H4 (cell line): ENCODE measurements around the gene HDGF. TPM values are rescaled to one million over a fixed set of nuclear protein-coding genes. Genes with fewer than 3 reads are reported as not detected.

Experiments
- DNase-seq: peaks from one replicate; pipeline ENCODE4 v3.0.0-alpha.2; 2015; ENCODE audit warnings: low spot score
- total RNA-seq: library from RNA; depleted of rRNA; stranded (reverse); fragments of >200 nt; shearing (Covaris generic); gene quantifications from 2 replicates; pipeline ENCODE4 v1.2.3, GENCODE V29; 2014; rRNA removed

Gene HDGF
- total RNA-seq, result 168 and 173 TPM in 2 replicates

DNA sequence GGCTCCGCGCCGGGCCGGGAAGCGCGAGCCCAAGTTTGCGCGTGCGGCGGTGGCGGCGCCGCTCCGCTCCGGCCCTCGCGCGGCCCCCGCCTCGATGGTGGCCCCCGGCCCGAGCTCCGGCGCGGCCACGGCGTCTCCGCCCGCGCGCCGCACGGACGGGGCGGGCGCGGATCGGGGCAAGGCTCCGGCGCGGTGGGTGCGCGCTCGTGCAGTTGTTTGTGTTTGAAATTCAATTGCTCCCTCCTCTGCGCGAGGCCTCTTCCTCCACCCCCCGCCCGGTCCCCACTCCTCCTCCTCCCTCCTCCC lies at the start of gene HDGF:
HDGF (minus strand) TSS at position 225 of the 306 bp plus-strand sequence. CDS start 246 bp downstream, outside the sequence.
- DNase-seq, result no peak

DNA sequence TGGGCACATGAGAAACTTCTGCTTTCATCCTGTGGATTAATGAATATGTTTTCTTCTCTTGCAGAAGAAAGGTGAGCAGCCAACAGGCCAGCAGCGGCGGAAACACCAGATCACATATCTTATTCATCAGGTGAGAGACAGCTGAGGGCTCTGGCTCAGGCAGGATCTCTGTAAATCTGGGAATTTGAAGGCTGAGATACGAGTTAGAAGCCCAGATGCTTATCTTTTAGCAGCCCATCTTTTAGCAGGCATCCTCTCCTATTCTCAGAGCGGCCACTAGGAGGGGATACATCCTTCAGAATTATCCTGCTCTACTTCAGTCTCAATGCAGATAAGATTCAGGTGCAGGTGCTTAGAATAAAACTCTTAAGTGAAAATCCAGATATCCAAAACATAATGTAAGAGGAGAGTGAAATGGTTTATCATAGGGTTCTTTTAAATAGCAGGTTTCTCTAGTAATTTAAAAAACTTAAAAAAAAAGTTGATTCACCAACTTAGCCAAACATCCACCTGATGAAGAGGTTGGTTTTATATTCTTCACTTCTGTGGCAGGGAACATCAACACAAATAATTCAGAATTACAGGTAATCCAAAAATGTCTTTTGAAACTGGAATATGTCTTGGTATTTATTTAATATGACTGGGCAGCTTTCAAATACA lies 45.9 kb upstream of the HDGF start:
- DNase-seq, result peak; percentile 48

DNA sequence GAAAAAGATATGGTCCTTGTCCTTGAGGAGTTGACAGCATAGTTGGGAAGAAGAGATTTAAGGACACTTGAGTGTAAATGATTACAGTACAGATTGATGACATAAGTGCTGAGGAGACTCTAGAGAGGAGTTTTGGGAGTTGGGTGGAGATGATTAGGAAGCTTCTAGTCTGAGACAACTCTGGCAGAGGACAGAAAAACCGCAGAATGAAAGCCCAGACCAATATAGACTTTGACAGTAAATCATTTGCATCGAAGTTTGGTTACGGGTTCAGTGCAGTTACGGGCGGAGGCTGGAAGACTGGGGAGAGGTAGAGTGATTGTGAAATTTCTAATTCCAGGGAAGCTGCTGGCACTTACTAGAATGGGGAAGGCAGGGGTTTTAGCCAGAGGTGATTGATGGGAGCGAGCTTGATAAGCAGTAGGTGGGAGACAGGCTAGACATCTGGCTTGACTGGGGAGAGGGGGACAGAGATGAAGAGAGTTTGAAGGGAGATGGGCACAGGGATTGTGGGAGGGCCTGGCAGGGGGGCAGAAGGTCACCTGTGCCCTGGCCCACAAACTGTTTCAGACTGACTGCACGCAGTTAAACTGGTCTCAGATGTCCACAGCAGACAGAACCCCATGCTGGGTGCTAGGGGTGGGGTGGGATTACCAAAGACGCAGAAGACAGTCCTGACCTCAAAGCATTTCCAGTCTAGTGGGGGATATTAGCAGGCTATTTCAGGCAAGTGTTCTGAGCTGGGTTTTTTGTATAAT lies 45.0 kb upstream of the HDGF start:
- no peak for DNase-seq

DNA sequence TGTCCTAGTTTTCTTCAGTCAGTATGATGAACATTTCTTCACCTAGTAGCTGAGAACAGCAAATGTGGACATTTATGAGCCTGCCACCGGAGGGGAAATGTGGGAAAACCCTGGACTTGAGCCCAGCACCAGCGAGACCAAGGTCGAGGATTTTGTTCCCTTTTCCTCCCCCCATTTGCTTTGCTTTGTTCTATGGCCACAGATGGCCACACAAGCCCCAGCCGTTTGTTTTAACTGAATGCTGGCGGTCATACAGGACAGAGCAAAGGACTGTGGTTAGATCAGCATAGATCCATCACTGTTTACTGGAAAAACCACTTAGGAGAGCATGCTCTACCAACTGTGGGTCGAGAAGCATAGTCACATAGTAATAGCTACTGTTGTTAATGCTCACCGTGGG lies 44.3 kb upstream of the HDGF start:
- DNase-seq, result peak; percentile 28

DNA sequence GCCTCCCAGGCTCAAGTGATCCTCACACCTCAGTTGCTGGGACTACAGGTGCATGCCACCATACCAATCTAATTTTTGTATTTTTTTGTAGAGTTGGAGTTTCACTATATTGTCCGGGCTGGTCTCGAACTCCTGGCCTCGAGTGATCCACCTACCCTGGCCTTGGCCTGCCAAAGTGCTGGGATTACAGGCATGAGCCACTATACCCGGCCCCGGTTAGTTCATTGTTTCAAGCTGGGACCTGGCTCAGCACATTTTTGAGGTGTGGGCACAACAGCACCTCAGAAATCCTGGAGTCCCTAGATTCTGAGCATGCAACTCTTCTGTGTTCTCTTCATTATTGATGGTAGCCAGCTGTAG lies 43.9 kb upstream of the HDGF start:
- no peak for DNase-seq

DNA sequence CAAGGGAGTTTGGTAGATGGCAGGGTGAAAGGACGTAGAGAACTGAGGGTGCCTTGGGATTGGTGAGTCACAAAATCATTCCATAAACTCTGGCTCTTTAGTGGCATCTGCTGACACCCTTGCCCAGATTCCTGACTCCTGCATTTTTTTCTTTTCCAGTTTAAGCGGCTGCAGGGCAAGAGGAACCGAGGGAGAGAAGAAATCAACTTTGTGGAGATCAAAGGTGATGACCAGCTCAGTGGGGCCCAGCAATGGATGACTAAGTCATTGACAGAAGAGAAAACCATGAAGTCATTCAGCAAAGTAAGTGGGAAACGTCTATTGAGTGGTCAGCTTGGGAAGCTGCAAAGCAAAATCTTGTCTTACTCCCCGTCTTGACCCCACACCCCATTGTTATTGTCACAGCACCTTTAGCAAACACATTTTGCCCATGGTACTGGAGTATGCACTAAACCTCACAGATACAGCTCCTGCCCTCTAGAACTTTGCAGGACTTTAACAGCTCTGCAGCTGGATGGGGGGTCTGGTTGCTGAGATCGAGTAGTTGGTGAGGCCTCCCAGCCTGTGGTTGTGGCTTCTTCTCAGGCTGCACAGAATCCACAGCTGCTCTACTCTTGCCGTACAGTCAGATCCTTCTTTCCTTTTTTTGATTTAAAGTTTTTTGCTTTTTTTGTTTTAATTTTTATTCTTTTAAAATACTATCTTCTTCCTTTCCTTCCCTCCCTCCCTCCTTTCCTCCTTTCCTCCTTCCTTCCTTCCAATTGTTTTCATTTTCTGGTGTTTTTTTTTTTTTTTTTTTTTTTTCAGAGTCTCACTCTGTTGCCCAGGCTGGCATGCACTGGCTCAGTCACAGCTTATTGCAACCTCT lies 43.3 kb upstream of the HDGF start:
- DNase-seq, result no peak

DNA sequence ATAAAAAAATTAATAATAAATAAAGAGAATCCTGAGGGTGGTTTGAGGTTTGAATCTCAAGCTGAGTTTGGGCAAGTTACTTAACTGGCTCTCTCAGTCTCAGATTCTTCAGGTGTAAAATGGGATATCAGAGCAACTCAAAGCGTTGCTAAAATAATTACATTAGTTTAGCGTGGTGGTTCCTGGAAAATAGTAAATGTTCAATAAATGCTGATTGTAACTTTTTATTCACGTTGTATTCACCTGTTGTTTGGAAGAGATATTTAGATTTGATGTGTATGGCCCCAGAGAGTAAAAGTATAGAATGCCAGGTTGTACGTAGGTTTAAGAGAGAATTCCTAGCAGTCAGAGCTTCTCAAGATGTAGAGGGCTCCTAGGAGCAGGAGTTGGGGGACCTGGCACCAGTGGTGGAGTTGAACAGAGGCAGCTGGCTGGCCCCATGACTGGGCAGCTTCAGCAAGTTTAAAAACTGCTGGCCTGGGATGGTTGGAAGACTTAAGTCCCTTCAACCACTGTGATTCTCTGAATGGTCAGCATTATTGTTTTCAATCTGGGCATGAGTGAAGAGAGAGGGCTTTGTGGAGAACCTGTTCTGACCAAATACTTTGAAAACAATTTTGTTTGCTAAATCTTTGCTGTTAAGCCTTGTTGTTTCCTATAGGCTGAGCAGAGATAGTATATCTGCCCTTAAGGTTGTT lies 38.3 kb upstream of the HDGF start:
- no peak for DNase-seq

DNA sequence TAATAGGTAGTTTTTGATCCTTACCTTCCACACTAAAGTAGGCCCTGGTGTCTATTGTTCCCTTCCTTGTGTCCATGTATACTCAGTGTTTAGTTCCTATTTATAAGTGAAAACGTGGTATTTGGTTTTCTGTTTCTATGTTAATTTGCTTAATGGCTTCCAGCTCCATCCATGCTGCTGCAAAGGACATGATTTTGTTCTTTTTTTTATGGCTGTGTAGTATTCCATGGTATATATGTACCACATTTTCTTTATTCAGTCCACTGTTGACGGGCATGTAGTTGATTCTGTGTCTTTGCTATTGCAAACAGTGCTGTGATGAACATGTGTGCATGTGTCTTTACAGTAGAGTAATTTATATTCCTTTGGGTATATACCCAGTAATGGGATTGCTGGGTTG lies 36.7 kb upstream of the HDGF start:
- no peak for DNase-seq

DNA sequence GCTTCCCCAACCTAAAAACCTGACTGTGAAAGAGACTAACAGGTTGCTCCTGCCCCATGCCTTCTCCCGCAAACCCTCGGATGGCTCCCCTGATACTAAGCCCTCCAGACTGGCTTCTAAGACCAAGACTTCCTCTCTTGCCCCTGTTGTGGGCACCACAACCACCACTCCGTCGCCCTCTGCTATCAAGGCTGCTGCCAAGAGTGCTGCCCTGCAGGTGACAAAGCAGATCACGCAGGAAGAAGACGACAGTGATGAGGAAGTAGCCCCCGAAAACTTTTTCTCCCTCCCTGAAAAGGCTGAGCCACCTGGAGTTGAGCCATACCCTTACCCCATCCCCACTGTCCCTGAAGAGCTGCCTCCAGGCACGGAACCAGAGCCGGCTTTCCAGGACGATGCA lies 35.2 kb upstream of the HDGF start:
- DNase-seq, result no peak

DNA sequence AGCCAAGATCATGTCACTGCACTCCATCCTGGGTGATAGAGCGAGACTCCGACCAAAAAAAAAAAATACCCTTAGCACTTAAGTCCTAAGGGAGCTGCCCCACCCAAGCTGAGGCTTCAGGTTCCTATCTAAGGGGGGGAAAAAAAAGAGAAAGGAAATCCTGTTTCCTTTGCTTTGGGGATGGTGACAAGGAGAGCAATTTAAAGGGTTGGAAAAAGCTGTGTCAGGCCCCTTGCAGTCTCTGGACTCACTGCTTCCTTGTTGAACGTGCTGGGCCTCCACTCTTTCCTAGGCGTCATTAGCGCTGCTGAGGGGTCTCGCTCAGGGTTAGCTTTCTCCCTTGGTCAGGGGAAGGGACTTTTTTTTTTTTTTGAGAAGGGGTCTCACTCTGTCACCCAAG lies 34.0 kb upstream of the HDGF start:
- no peak for DNase-seq

DNA sequence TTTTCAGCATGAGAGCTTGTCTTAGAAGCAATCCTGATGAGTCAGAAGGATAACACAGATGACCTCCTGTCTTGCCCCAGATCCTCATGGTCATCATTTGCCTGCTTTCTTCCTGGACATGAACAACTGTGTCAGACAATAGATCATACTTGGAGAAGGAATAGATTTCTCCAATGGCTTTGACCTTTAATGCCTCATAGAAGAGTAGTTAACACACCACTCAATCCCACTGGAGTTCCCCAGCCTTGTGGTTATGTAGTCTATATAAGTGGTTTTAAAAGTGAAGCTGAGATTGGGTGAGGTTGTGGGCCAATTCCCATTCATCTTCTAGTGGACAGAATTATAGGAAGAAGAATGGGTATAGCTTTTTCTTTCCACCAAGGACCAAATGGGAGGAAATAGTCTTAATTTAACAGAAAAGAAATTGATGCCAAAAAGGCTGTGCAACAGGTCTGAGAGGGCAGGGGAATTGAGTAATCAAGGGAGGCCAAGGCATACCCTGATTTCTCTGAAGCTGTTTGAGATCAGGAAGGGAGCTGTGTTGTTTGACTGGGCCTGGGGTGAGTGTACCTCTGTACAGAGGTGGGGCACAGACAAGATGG lies 30.2 kb upstream of the HDGF start:
- DNase-seq, result no peak

DNA sequence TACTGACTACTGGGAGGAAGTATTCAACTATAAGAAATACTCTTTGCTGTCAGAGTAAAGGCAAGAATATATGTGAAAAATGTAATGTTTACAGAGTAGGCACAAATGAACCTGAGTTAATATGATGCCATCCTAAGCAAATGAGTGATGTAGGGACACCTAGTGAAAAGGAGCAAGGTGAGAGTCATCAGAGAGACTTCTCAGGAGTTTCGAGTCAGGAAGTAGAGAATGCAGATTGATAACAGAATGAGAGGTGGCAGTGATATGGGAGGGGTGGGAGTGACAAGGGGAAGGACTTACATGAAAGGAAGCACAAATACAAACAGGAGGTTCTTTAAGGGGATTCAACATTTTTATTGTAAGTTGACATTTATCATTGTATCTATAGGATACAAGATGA lies 26.1 kb upstream of the HDGF start:
- no peak for DNase-seq

DNA sequence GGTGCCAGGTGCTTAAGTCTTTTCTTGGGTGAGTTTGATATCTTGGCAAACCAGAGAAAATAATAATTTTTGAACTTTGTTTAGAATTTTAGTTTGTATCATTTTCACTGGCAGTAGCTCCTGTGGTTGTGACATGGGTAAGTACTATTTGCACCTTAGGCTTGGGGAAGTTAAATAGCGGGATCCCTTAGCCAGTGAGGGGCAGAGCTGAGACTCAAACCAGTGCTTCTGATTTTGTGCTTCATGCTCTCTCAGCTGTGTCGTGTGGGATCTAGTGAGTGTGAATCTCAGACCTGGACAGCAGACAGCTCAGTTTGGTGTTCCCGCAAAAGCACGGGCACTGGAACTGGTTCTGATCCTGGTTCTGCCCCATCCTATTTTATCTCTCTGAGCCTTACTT lies 25.5 kb upstream of the HDGF start:
- no peak for DNase-seq

DNA sequence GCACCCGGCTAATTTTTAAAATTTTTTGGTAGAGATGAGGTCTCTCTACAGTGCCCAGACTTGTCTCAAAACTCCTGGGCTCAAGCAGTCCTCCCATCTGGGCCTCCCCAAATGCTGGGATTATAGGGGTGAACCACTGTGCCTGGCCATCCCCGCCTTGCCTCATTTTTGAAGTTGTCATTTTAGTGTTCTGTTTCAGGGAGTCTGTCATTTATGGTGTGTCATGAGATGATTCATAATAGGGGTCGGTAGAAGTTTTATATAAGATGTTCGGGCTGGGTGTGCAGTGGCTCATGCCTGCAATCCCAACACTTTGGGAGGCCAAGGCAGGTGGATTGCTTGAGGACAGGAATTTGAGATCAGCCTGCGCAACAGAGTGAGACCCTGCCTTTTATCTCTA lies 24.3 kb upstream of the HDGF start:
- DNase-seq, result no peak

DNA sequence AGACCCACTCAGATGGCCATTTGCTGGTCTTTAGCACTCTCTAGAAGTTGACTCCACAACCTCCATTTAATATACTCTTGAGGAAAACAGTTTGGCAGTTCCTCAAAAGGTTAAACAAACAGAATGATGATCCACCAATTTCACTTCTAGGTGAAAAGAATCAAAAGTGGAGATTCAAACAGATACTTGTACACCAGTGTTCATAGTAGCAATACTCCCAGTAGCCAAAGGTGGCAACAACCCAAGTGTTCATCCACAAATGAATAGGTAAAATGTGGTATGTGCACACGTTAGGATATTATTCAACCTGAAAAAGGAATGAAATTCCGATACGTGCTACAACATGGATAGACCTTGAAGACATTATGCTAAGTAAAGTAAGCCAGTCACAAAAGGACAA lies 22.1 kb upstream of the HDGF start:
- DNase-seq, result no peak

DNA sequence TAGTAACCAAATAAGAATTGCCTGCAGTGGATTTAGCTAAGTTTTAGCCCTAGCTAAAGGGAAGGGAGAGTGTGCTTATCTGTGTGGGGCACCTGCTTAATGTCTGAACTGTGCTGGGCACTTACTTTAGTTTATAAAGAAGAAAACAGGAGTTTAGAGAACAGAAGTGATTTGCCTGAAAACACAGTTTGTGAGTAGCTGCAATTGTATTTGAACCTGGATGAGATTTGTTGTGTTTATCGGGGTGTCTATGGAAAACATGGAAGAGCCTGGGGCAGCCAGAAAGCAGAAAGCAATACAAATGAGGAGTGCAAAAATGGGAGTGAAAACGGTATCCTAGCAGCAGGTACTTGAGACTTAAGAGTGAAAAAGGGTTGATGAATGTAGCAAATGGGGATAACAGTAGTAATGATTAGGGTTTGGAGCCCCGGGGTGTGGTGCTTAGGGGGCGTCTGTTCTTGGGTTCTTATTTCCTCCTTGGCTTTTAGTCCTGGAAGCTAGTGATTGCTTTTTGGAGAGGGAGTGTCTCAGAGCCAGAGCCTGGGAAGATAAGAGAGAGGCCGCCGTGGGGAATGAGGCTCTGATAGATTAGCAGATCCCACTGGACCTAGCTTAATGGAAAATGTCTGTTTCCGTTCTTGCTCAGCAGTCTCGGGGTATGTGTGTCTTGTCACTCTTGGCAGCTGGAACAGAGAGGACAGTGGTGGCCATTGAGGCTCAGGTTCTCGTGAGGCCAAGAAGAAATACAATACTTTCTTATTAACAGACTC lies 21.4 kb upstream of the HDGF start:
- no peak for DNase-seq

DNA sequence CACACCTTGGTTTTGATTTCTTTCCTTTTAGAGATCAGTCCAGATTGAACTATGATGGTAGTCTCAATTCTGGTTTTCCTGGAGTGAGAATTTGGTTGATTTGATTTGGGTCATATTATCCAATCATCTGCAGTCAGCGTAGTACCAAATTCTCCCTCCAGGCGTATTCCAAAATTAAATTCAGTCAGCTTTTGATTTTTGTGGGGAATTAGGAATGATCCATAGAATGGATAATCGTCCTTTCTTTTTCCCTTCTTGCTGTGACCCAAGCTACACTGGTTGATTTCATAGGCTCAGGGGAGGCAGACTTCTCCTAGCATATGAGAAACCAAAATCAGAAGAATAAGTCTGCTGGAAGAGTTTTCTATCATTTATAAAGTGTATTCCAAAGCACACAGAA lies 20.7 kb upstream of the HDGF start:
- DNase-seq, result no peak

DNA sequence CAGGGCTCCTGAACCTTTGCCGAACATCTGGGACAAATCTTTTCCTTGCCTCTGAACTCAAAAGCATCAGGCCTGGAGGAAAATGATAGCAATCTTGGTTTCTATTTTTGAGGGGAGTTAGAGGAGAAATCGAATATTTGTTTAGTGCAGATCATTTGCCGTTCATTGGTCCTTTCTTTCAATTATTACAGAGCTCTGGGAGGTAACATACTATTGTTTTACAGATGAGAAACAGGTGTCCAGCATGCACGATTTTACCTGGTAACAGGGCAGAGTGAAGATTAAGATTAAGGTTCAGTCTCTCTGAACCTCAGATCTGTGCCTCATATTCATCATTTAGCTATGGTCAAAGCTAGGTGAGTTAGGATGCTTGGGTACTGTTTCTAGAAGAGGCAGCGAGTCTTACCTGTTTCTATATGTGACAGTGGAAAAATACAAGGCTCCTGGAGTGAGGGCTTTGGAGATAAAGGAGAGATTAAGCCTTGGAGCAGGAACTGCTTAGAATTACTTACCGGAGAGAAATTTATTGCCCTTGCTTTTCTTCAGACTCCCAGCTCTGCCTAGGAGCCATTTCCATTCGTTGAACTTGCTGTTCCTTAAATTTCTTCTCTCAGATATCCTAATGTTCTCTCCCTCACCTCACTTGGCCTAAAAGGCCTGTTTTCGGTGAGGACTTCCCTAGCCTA lies 17.3 kb upstream of the HDGF start:
- no peak for DNase-seq

DNA sequence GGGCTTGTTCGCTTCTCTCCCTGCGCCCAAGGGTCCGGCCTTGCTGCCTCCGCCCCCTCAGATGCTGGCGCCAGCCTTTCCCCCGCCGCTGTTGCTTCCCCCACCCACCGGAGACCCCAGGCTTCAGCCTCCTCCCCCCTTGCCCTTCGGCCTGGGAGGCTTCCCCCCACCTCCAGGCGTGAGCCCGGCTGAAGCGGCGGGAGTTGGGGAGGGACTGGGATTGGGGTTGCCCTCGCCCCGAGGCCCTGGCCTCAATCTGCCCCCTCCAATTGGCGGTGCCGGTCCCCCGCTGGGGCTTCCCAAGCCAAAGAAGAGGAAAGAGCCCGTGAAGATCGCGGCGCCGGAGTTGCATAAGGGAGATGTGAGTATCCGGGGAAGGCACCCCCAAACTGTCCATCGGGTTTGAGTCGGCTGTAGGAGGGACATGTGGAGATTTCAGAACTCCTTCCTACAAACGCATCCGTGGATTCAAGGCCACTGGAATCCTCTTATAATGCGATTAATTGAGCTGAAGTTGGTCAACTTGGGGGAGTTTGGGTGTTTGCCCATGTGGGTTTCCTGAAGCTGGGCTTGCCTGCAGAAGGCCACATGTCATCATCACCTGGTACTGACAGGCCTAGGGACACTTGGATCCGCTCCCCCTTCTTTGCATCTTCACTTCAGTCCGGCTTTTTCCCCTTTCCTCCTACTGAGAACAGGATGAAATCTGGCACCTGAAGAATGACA lies 16.6 kb upstream of the HDGF start:
- DNase-seq, result no peak
